GM18909 (cell line): Measurements from ENCODE around the gene GPRIN1.

Experiments used
- ATAC-seq: cut with Tn5 transposase; IDR thresholded peaks from one replicate; pipeline ENCODE4 v1.9.1; 2021; ENCODE audit warnings: mild to moderate bottlenecking; ENCODE audit not compliant: unreplicated experiment, poor library complexity

GPRIN1 gene

GRCh38 chr5:176609724-176610434 is at the start of gene GPRIN1:
Gene GPRIN1, minus strand, starts transcription at chr5:176610156. Its CDS starts 10,322 bp downstream, at chr5:176599834.
- peak; percentile 75 for ATAC-seq

GRCh38 chr5:176659512-176659839 is 49.5 kb upstream of the GPRIN1 start:
- ATAC-seq = no peak

GRCh38 chr5:176658817-176659511 is 49.0 kb upstream of the GPRIN1 start:
- no peak for ATAC-seq

GRCh38 chr5:176658007-176658599 is 48.1 kb upstream of the GPRIN1 start:
- ATAC-seq = peak; percentile 56

DNA sequence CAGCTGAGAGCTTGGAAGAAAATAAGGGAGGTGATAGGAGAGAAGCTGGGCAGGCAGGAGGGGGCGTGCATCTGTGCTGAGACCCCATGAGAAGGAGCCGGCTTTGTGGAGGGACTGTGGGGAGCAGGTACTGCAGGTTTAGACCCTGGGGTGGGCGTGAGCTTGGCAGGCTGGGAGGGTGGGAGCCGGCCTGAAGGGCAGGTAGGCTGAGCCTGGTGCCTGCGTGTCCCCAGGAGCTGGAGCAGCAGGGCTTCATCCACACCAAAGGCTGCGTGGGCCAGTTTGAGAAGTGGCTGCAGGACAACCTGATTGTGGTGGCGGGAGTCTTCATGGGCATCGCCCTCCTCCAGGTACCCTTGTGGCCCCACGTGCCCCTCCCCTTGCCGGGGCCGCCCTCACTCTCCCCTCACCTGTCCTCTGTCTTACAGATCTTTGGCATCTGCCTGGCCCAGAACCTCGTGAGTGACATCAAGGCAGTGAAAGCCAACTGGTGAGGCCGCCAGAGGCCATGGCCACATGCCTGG is 46.6 kb upstream of the GPRIN1 start:
- no peak for ATAC-seq

GRCh38 chr5:176654856-176655255 is 44.9 kb upstream of the GPRIN1 start:
- ATAC-seq = no peak

DNA sequence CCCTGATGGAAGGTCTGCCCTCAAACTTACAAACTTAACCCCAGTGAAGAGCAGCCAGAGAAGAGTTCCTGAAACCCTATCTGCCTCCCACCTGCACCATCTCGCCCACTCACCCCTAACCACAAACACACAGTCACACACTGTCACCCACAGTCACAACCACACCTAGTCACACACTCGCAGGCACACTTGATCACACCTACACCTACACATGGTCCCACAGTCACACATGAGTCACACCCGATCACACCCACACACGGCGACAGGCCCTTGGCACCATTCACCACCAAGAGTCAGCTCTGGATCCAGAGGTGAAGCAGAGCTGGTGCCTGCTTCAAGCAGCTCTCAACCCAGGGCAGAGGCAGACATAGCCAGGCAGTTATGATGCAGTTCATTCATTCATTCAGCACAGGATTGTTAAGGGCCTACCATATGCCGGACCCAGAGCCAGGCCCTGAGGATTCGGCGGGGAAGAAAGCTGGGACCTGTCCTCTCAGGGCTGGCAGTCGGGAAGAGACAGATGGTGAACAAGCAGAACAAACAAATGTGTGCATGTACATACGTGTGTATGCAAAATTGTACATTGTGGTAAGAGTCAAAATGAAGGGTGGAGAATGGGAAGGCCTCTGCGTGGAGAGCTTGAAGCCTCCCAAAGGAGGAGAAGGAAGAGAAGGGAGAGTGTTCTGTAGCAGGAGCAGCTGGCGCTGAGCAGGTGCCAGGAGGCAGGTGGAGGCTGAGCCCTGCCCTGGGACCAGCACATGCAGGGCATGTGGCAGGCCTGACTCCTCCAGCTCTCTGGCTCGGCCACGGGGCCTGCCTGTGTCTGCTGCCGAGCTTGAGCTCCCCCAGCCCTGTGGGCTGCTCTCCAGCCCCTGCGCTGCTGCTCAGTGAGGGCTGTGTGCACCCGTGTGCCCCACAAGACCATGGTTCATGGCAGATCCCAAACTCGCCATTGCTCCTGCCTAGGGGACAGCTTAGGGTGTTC is 43.7 kb upstream of the GPRIN1 start:
- ATAC-seq = no peak

- ATAC-seq = no peak
Observed at GRCh38 chr5:176652136-176652535, 42.2 kb upstream of the GPRIN1 start.

DNA sequence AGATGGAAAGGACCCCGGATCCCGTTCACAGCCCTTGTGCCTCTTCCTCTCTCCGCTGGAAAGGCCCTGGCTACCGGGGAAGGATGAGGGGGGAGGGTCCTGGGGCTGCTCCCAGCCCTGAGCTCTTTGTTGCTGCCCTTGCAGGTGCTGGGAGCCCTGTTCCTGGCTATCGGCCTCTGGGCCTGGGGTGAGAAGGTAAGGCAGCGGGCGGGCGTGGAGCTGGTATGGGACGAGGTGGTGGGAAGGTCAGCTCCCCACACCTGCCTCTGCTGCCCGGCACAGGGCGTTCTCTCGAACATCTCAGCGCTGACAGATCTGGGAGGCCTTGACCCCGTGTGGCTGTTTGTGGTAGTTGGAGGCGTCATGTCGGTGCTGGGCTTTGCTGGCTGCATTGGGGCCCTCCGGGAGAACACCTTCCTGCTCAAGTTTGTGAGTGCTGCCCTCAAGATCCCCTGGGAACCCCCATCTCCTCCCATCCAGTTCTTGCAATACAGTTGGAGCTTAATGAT is 41.6 kb upstream of the GPRIN1 start:
- no peak for ATAC-seq

- ATAC-seq = no peak
Observed at GRCh38 chr5:176650354-176650884, 40.5 kb upstream of the GPRIN1 start.

DNA sequence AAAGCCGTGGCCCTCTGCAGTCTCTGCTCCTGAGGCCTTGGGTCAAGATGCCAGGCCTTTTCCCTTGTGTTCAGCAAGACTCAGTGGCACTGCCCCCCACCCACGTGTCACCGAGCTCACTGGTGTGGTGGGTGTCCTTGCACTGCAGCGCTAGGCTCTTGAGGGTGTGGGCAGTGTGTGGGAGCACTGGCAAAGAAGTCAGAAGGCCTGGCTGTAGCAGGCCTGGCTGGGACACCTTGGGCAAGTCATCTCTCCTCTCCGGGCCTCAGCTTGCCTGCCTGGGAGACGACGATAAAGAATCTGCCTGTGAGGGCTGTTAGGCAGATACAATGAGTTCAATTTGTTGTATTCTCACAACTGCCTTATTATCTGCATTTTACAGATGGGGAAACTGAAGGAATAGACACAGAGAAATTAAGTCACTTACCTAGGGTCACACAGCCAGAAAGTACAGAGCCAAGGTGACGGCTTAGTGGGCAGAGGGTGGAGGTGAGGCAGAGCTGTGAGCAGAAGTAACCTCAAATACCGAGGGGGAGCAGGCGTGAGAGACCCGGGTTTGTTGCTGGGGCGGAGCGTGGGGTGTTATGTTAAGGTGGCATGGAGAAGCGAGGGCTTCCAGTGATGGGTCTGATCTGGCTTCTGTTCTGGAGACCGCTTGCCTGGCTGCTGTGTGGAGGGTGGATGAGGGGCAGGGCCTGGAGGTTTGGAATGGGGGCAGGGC is 38.7 kb upstream of the GPRIN1 start:
- ATAC-seq = no peak

DNA sequence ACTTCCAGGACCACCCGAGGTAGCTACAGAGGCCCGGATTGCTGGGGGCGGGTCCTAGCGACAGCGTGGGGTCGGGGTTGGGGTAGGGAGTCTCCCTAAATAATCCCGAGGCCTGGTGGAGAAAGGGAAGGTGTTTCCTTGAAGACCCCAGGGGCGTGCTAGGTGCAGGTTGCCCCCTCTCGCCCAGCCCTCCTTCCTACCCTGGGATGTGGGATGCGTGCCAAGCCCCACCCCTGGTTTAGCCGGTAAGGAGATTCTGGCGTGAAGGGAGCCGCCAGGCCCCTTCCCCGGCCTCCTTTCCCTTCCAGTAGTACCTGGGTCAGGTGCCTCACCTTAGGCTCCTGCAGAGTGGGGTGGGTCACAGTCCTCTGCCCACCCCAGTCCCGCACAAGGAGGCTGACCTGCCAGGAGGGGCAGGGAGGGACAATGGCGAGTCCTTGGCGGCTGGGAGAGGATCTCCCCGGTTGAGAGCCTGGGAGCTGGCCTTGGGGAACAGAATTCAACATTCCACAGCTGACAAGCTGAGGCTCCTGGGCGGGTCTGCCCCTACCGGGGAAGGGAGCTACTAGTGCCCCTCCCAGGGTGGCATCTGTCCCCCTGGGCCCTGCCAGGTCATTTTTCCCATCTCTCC is 38.0 kb upstream of the GPRIN1 start:
- no peak for ATAC-seq

DNA sequence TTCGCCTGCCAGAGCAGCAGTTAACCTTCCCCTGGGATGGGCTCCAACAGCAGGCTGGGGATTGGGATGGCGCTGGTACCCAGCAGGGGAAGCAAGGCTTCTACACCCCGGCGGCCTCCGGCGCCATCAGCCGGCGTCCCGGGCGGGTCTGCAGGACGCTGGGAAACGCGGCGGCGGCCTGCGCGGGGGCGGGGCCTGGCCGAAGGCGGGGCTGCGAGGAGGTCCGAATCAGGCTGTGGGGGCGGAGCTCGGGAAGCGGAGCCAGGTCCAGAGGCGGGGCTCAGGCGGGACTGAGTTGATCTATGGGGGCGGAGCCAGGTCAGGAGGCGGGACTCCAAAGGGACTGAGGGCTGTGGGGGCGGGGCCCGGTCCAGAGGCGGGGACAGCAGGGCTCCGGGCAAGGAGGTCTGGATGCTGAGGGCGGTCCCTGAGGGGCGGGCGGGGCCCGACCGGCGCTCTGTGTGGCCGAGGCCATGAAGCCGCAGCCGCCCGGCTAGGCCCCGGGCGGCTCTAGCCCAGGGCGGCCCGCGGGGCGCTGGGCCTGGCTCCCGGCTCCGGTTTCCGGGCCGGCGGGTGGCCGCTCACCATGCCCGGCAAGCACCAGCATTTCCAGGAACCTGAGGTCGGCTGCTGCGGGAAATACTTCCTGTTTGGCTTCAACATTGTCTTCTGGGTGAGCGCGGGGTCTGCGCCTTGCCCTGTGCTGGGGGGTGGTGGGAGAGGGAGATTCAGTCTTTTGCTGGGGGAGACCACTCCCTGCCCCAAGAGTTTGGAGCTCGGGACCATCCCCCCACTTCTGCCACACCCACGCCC is 37.3 kb upstream of the GPRIN1 start, which contains the start of gene TSPAN17:
Gene TSPAN17, plus strand, starts transcription at position 455 of the 813 bp plus-strand sequence. Its CDS starts 132 bp downstream, at position 587.
- peak; percentile 95 for ATAC-seq

GRCh38 chr5:176646707-176647029 is 36.7 kb upstream of the GPRIN1 start:
- ATAC-seq = no peak

DNA sequence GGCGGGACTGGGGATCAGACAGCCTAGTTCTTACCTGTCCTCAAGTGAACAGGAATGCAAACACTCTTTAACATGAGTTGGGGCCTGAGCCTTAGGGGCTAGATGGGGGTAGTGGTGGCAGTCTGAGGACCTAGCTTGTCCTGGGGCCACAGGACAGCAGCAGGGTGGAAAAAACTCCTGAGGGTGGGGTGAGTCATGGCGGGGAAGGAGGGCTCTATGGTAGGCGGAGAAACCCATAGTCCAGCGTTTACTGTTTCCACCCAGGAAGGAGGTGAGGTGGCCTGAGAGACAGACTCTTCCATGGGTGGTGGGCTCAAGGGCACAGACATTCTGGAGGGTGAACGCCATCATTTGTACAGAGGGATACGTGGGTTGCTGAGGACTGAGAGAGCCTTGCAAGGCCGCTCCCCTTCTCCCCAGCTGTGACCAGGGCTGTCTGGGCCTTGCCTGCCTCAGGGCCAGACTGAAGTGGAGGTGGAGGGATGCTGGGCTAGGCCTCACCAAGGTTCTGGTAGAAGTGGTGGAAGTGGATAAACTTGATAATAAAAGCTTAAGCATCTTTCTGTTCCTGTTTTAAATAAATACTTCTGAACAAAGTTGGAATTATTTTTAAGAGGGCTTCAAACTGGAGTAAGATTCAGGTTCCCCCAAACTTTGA is 36.2 kb upstream of the GPRIN1 start:
- ATAC-seq = no peak

DNA sequence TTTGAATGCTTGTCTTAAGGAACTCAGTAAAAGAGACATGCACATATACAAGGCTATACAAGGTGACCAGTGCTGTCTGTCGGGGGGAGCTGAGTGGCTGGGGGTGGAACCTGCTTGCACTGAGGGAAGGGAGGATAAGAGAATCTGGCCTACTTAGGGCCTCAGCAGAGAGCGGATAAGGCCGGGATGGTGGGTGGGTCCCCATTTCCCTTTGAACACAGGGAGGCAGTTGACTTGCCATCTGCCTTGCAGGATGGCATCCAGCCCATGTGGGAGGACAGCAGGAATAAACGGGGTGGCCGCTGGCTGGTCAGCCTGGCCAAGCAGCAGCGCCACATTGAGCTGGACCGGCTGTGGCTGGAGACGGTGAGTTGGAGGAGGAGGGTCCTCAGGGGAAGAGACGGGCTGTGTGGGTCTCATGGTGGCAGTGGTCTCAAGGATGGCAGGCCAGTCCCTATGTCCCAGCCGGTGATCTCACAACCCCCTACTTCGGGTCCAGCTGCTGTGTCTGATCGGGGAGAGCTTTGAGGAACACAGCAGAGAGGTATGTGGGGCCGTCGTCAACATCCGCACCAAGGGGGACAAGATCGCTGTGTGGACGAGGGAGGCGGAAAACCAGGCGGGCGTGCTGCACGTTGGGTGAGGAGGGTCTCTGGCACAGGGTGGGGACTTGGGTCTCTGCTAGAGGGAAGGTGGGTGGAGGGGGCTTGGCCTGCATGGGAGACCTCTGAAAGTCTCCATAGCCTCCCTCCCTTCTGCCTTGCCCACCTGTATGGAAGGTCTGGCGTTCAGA is 35.1 kb upstream of the GPRIN1 start:
- no peak for ATAC-seq

DNA sequence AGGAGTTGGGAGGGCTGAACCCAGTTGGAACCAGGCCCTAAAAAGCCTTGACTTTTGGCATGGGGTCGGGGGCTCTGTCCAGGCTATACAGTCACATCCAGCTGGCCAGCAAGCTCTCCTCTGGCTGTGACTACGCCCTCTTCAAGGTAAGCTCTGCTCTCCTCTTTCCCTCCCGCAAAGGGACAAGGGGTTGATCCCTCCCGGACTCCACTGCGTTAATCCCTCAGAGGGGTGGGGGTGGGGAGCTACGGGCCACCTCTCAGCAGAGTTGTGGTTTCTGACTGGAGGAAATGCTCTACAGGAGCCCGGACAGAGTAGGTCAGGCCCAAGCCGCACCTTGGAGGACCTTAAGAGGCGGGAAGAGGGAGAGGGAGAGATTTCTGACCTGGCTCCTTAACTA is 34.3 kb upstream of the GPRIN1 start:
- no peak for ATAC-seq
